ENCODE results near the gene DCAF12.

DCAF12 gene

DNA sequence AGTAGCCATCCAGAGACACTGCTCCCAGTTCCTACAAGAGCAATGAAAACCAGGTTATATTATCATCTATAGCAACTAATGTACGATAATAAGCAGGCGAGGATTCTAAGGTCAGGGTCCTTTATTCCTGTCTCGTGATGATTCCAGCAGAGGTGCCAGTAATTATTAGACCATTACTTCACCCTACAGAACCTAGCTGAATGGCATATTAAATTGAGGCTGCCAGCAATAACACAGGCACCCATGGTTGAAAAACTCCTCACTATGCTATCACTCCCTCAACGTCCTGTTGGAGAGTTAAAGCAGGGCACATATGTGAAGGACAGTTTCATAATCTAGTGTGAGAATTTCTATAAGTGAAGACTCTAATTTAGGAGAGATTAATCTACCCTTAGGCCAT lies 29.7 kb downstream of the DCAF12 start:
- Histone ChIP-seq H3K36me3 (ENCODE audit: insufficient read depth, low read length) (peaks cover 53% of the 10 kb centered on the region), H3K27ac (ENCODE audit: low read length) (no peak overlapping the region), H3K4me2 (ENCODE audit: insufficient read depth, low read length) (no peak overlapping the region), H4K20me1 (ENCODE audit: insufficient read depth, low read length) (no peaks in the 10 kb centered on the region), H3K79me2 (ENCODE audit: insufficient read depth, low read length) (no peaks in the 10 kb centered on the region), H3K27me3 (ENCODE audit: insufficient read depth, low read length, poor library complexity) (no peaks in the 10 kb centered on the region), H3K9ac (ENCODE audit: low read depth, low read length) (no peak overlapping the region), H3K9me3 (ENCODE audit: insufficient read depth, low read length, severe bottlenecking) (no peaks in the 10 kb centered on the region), H3K4me3 (ENCODE audit: low read depth in 1 of 2, low read length in 2 of 2) (no peak overlapping the region), H3K4me1 (ENCODE audit: insufficient read depth, low read length) (no peaks in the 10 kb centered on the region), H2AFZ (ENCODE audit: low read depth, low read length) (no peak overlapping the region)
- TF ChIP-seq, protein P1, sequence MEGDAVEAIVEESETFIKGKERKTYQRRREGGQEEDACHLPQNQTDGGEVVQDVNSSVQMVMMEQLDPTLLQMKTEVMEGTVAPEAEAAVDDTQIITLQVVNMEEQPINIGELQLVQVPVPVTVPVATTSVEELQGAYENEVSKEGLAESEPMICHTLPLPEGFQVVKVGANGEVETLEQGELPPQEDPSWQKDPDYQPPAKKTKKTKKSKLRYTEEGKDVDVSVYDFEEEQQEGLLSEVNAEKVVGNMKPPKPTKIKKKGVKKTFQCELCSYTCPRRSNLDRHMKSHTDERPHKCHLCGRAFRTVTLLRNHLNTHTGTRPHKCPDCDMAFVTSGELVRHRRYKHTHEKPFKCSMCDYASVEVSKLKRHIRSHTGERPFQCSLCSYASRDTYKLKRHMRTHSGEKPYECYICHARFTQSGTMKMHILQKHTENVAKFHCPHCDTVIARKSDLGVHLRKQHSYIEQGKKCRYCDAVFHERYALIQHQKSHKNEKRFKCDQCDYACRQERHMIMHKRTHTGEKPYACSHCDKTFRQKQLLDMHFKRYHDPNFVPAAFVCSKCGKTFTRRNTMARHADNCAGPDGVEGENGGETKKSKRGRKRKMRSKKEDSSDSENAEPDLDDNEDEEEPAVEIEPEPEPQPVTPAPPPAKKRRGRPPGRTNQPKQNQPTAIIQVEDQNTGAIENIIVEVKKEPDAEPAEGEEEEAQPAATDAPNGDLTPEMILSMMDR (IDR thresholded peaks at IDR 0.05; ENCODE audit: borderline replicate concordance, extremely low read depth, low read length, poor library complexity, severe bottlenecking), result no peak
- no peak for TF ChIP-seq EZH2 (IDR thresholded peaks at IDR 0.05; ENCODE audit: borderline replicate concordance, low read depth, low read length, severe bottlenecking)
- ATAC-seq (ENCODE audit: insufficient read depth, low read depth) (no peak), DNase-seq (no peak)

DNA sequence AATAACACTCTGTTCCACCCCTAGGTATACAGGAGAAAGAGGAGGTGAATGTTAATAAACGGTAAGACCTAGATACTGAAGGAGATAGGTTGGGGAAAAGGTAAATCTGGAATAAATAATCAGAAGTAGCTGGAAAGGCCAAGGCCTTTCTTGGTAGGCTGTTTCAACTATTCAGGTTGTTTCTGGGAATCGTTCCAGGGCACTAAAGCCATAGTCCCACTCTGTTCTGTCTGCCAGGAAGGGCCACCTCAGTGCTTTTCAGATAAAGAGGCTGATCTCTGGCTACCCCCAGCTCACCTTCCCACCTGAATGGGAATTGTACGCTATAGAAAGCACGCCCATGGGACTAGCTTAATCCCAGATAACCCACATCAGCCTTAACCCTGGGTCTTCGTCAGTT lies 32.9 kb downstream of the DCAF12 start:
- ATAC-seq (ENCODE audit: insufficient read depth, low read depth) (no peak), DNase-seq (no peak)
- H3K9ac ChIP-seq (ENCODE audit: low read depth, low read length), result no peak overlapping the region
- H3K36me3 ChIP-seq (ENCODE audit: insufficient read depth, low read length), result peaks cover 73% of the 10 kb centered on the region
- no peak for TF ChIP-seq EZH2 (IDR thresholded peaks at IDR 0.05; ENCODE audit: borderline replicate concordance, low read depth, low read length, severe bottlenecking)
- TF ChIP-seq, protein P1 (IDR thresholded peaks at IDR 0.05; ENCODE audit: borderline replicate concordance, extremely low read depth, low read length, poor library complexity, severe bottlenecking), result no peak
- H3K4me1 ChIP-seq (ENCODE audit: insufficient read depth, low read length), result no peaks in the 10 kb centered on the region
- H3K4me3 ChIP-seq (ENCODE audit: low read depth in 1 of 2, low read length in 2 of 2), result no peak overlapping the region
- H3K9me3 ChIP-seq (ENCODE audit: insufficient read depth, low read length, severe bottlenecking), result no peaks in the 10 kb centered on the region
- no peak overlapping the region for H3K27ac ChIP-seq (ENCODE audit: low read length)
- no peak overlapping the region for H3K4me2 ChIP-seq (ENCODE audit: insufficient read depth, low read length)
- no peaks in the 10 kb centered on the region for H3K27me3 ChIP-seq (ENCODE audit: insufficient read depth, low read length, poor library complexity)
- H2AFZ ChIP-seq (ENCODE audit: low read depth, low read length), result no peak overlapping the region
- no peaks in the 10 kb centered on the region for H3K79me2 ChIP-seq (ENCODE audit: insufficient read depth, low read length)
- no peaks in the 10 kb centered on the region for H4K20me1 ChIP-seq (ENCODE audit: insufficient read depth, low read length)

DNA sequence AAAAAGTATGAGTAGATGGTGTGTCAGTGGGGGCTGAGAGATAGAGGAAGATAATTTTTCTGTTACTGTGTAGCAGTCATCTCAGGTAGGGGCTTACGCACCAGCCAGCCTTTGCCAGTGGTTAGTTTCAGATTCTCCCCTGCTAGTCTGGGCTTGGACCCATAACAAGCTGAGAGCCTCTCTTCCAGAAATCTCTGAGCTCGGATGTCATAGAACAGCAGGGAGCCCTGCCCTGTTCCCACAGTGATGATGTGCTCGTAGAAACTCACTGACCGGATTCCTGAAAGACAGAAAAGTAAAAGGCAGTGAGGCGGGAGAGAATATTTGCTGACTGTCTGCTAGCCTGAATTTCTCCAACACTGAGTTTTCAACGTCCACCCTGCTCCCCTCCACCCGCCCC lies 37.2 kb downstream of the DCAF12 start:
- Histone ChIP-seq H3K4me1 (ENCODE audit: insufficient read depth, low read length) (no peaks in the 10 kb centered on the region), H3K27ac (ENCODE audit: low read length) (no peak overlapping the region)
- no peak for ATAC-seq (ENCODE audit: insufficient read depth, low read depth)

More for the DNA sequence above, 37.2 kb downstream of the DCAF12 start:
- no peak overlapping the region for H2AFZ ChIP-seq (ENCODE audit: low read depth, low read length)
- TF ChIP-seq EZH2 (IDR thresholded peaks at IDR 0.05; ENCODE audit: borderline replicate concordance, low read depth, low read length, severe bottlenecking), result no peak
- TF ChIP-seq, protein P1 (IDR thresholded peaks at IDR 0.05; ENCODE audit: borderline replicate concordance, extremely low read depth, low read length, poor library complexity, severe bottlenecking), result no peak
- no peak overlapping the region for H3K9ac ChIP-seq (ENCODE audit: low read depth, low read length)
- H3K27me3 ChIP-seq (ENCODE audit: insufficient read depth, low read length, poor library complexity), result no peaks in the 10 kb centered on the region
- H3K4me2 ChIP-seq (ENCODE audit: insufficient read depth, low read length), result no peak overlapping the region
- DNase-seq, result no peak
- H4K20me1 ChIP-seq (ENCODE audit: insufficient read depth, low read length), result no peaks in the 10 kb centered on the region
- no peaks in the 10 kb centered on the region for H3K9me3 ChIP-seq (ENCODE audit: insufficient read depth, low read length, severe bottlenecking)
- peaks cover 68% of the 10 kb centered on the region for H3K36me3 ChIP-seq (ENCODE audit: insufficient read depth, low read length)
- no peaks in the 10 kb centered on the region for H3K79me2 ChIP-seq (ENCODE audit: insufficient read depth, low read length)
- H3K4me3 ChIP-seq (ENCODE audit: low read depth in 1 of 2, low read length in 2 of 2), result no peak overlapping the region
